ENCODE data around the gene ZSCAN31. TPM values are rescaled to one million over a fixed set of nuclear protein-coding genes. Genes with fewer than 3 reads are reported as not detected.

Gene ZSCAN31
- total and polyA plus RNA-seq, 2 of the 8 experiments (the other 6 are each of a cell fraction or from before 2014, with no cell fraction given) = 1.9 to 7.0 TPM

GRCh38 chr6:28315628-28316027 is 20.3 kb downstream of the ZSCAN31 start (continued):
- TF ChIP-seq MAX (IDR thresholded peaks at IDR 0.05) (no peak), ATF3 (IDR thresholded peaks at IDR 0.05; ENCODE audit: insufficient read depth, low read depth, low read length) (no peak), KDM5A (IDR thresholded peaks at IDR 0.05; ENCODE audit: low read length) (no peak), BRCA1 (IDR thresholded peaks at IDR 0.05; ENCODE audit: low read depth, low read length) (no peak), ASH2L (IDR thresholded peaks at IDR 0.05; ENCODE audit: low read length) (no peak)

Measured in H1 (cell line).